NCI-H510A (cell line): ENCODE data around the gene RAP1GDS1.
"Not testable (repeated sequence)": the region's sequence is repeated elsewhere in the genome, so short reads cannot be mapped to it uniquely, and the experiment has no call there.

Experiments used
- DNase-seq: peaks from one replicate; lab custom pipeline; 2025; lab: John Stamatoyannopoulos, UW

RAP1GDS1 gene

GRCh38 chr4:98288671-98289070 lies 27.5 kb downstream of the RAP1GDS1 start:
- DNase-seq: not testable (repeated sequence)

- no peak for DNase-seq
Observed at GRCh38 chr4:98289375-98289774, 28.2 kb downstream of the RAP1GDS1 start.

GRCh38 chr4:98290511-98290910 lies 29.3 kb downstream of the RAP1GDS1 start:
- no peak for DNase-seq

GRCh38 chr4:98293104-98293887 lies 32.1 kb downstream of the RAP1GDS1 start:
- DNase-seq: no peak

GRCh38 chr4:98298022-98298421 lies 36.8 kb downstream of the RAP1GDS1 start:
- DNase-seq: no peak

GRCh38 chr4:98300706-98301105 lies 39.5 kb downstream of the RAP1GDS1 start:
- no peak for DNase-seq

- DNase-seq: no peak
Observed at GRCh38 chr4:98305576-98305975, 44.4 kb downstream of the RAP1GDS1 start.

GRCh38 chr4:98310867-98311266 lies 49.7 kb downstream of the RAP1GDS1 start:
- DNase-seq: no peak

GRCh38 chr4:98311656-98312055 lies 50.5 kb downstream of the RAP1GDS1 start:
- DNase-seq: no peak

GRCh38 chr4:98314791-98315565 lies 53.8 kb downstream of the RAP1GDS1 start:
- DNase-seq: no peak

GRCh38 chr4:98318521-98318920 lies 57.3 kb downstream of the RAP1GDS1 start:
- DNase-seq: no peak

GRCh38 chr4:98319021-98319420 lies 57.8 kb downstream of the RAP1GDS1 start:
- no peak for DNase-seq

- DNase-seq: no peak
Observed at GRCh38 chr4:98326168-98326567, 65.0 kb downstream of the RAP1GDS1 start.

- no peak for DNase-seq
Observed at GRCh38 chr4:98327694-98328093, 66.5 kb downstream of the RAP1GDS1 start.

GRCh38 chr4:98329879-98330640 lies 68.9 kb downstream of the RAP1GDS1 start:
- not testable (repeated sequence) for DNase-seq

- DNase-seq: no peak
Observed at GRCh38 chr4:98332017-98332416, 70.8 kb downstream of the RAP1GDS1 start.

GRCh38 chr4:98334461-98334860 lies 73.3 kb downstream of the RAP1GDS1 start:
- no peak for DNase-seq

- no peak for DNase-seq
Observed at GRCh38 chr4:98338761-98339438, 77.7 kb downstream of the RAP1GDS1 start.

GRCh38 chr4:98341309-98341708 lies 80.1 kb downstream of the RAP1GDS1 start:
- no peak for DNase-seq

- no peak for DNase-seq
Observed at GRCh38 chr4:98343626-98344025, 82.4 kb downstream of the RAP1GDS1 start.

- DNase-seq: no peak
Observed at GRCh38 chr4:98345838-98346237, 84.7 kb downstream of the RAP1GDS1 start.

- DNase-seq: no peak
Observed at GRCh38 chr4:98352396-98352795, 91.2 kb downstream of the RAP1GDS1 start.
